ENCODE measurements around the gene SLC39A3.
"Not testable (repeated sequence)": the region's sequence is repeated elsewhere in the genome, so short reads cannot be mapped to it uniquely, and the experiment has no call there.

Gene SLC39A3

DNA sequence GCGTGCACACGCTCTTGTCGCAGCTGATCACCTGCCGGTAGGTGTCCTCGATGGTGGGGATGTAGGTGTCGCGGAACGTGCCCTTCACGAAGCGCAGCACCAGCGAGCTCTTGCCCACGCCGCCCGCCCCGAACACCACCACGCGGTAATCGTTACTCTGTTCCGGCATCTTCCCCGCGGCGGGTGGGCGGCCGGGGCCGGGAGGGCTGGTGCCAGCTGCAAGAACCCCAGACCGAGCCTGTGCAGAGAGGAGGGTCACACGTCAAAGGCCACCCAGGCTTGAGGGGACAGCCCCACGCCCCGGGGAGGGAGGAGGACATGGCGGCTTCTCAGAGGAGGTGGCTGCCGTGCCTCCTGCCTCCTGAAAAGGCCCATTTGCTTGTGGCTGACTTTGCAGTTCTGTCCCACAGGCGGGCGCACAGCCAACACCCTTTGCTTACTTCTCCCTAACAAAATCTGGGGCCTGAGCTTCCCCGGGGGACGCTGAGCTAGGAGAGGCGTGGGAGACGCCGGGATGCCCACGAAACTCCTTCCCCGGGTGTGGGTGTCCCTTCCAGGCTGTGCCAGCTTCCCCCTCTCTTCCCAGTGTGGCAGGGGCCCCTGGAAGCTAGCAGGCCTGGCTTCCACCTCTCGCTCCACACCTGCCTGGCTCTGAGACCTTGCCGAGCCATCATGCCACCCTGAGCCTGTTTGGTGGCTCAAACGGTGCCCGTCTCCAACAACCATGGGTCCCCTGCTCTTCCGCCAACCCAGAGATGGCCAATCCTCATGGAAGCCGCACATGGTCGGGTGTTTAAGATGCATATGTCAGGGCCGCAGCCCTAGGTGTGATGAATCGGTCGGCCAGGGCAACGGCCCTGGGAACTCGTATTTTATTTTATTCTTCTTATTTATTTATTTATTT, 21.9 kb downstream of the SLC39A3 start:
- no peak for TF ChIP-seq CTCF (IDR thresholded peaks at IDR 0.05; ENCODE audit: control insufficient read depth, extremely low read depth, insufficient read depth)
- DNase-seq (ENCODE audit: low read depth), result no peak
- no peak overlapping the region for H3K4me3 ChIP-seq (ENCODE audit: low read depth, low read length)

- TF ChIP-seq CTCF (IDR thresholded peaks at IDR 0.05; ENCODE audit: control insufficient read depth, extremely low read depth, insufficient read depth), result no peak
- DNase-seq (ENCODE audit: low read depth), result no peak
- H3K4me3 ChIP-seq (ENCODE audit: low read depth, low read length), result no peak overlapping the region
Observed at GRCh38 chr19:2716722-2717637, 22.8 kb downstream of the SLC39A3 start.

DNA sequence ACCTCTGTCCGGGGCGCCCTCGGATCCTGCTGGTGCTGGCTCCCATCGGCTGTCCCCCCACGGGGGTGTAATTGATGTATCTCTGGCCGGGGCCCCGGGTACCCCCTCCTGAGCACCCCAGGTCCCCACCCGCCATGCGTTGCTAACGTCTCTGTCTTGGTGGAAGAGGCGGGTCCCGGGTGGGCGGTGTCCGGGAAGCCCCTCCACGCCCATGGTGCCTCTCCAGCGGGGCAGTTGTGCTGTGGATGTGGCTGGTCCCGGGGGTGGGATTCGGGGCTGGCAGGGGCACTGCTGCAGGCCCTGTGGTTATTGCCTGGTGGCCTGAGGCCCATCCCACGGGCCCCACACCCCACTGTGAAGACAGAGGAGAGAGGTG, 23.6 kb downstream of the SLC39A3 start:
- no peak overlapping the region for H3K4me3 ChIP-seq (ENCODE audit: low read depth, low read length)
- no peak for TF ChIP-seq CTCF (IDR thresholded peaks at IDR 0.05; ENCODE audit: control insufficient read depth, extremely low read depth, insufficient read depth)
- no peak for DNase-seq (ENCODE audit: low read depth)

- TF ChIP-seq CTCF (IDR thresholded peaks at IDR 0.05; ENCODE audit: control insufficient read depth, extremely low read depth, insufficient read depth), result no peak
- no peak for DNase-seq (ENCODE audit: low read depth)
Observed at GRCh38 chr19:2715470-2716274, 24.1 kb downstream of the SLC39A3 start.

GRCh38 chr19:2714531-2715269, 25.1 kb downstream of the SLC39A3 start:
- DNase-seq (ENCODE audit: low read depth), result no peak
- TF ChIP-seq CTCF (IDR thresholded peaks at IDR 0.05; ENCODE audit: control insufficient read depth, extremely low read depth, insufficient read depth), result no peak
- H3K4me3 ChIP-seq (ENCODE audit: low read depth, low read length), result no peak overlapping the region

More at GRCh38 chr19:2715470-2716274, 24.1 kb downstream of the SLC39A3 start:
- no peak overlapping the region for H3K4me3 ChIP-seq (ENCODE audit: low read depth, low read length)

GRCh38 chr19:2714102-2714501, 25.7 kb downstream of the SLC39A3 start:
- H3K4me3 ChIP-seq (ENCODE audit: low read depth, low read length); DNase-seq (ENCODE audit: low read depth): not testable (repeated sequence)

- not testable (repeated sequence) for H3K4me3 ChIP-seq (ENCODE audit: low read depth, low read length); DNase-seq (ENCODE audit: low read depth)
Observed at GRCh38 chr19:2713170-2713569, 26.6 kb downstream of the SLC39A3 start.

Measured in LNCaP clone FGC (cell line).